Mammary epithelial cell (primary cell): ENCODE data around the gene TBXA2R.
"Not testable (repeated sequence)": the region's sequence is repeated elsewhere in the genome, so short reads cannot be mapped to it uniquely, and the experiment has no call there.

ENCODE experiments used
- CTCF ChIP-seq, 2 donors: IDR thresholded peaks in 1 of 2; conservative IDR thresholded peaks in 1 of 2; 2 replicates each; pipeline ENCODE4 v1.5.1; 2011 to 2012; ENCODE audit warnings: inconsistent platforms in 2 of 2, low read length in 2 of 2, mild to moderate bottlenecking in 2 of 2, control low read depth in 1 of 2, low read depth in 1 of 2; ENCODE audit not compliant: insufficient read depth in 1 of 2; ENCODE audit errors: extremely low read depth in 1 of 2
- EZH2 ChIP-seq: IDR thresholded peaks from 2 replicates; pipeline ENCODE4 v1.6.1; 2012; ENCODE audit warnings: low read length, inconsistent platforms, borderline replicate concordance

- not testable (repeated sequence) for TF ChIP-seq CTCF (conservative IDR thresholded peaks at IDR 0.05 in 1 of 2, IDR thresholded peaks at IDR 0.05 in 1 of 2; ENCODE audit: extremely low read depth in 1 of 2, insufficient read depth in 1 of 2, low read depth in 1 of 2, low read length in 2 of 2); EZH2
Observed at GRCh38 chr19:3647102-3647501, 40.4 kb upstream of the TBXA2R start.
